GM15510 (cell line): ENCODE data around the gene ATP1A1.

ENCODE experiments used
- POLR2A ChIP-seq: IDR thresholded peaks from 3 replicates; pipeline ENCODE4 v1.6.1; 2011; ENCODE audit warnings: borderline replicate concordance; ENCODE audit not compliant: insufficient read length; ENCODE audit errors: extremely low read depth

Gene ATP1A1

GRCh38 chr1:116334868-116335635 lies 38.0 kb upstream of the ATP1A1 start:
- TF ChIP-seq POLR2A, result no peak

GRCh38 chr1:116335850-116336624 lies 37.0 kb upstream of the ATP1A1 start:
- no peak for TF ChIP-seq POLR2A

GRCh38 chr1:116337398-116337797 lies 35.6 kb upstream of the ATP1A1 start:
- TF ChIP-seq POLR2A, result no peak

GRCh38 chr1:116338400-116338799 lies 34.6 kb upstream of the ATP1A1 start:
- no peak for TF ChIP-seq POLR2A

- TF ChIP-seq POLR2A, result no peak
Observed at GRCh38 chr1:116340506-116341231, 32.4 kb upstream of the ATP1A1 start.

- no peak for TF ChIP-seq POLR2A
Observed at GRCh38 chr1:116343019-116343418, 30.0 kb upstream of the ATP1A1 start.

- TF ChIP-seq POLR2A, result no peak
Observed at GRCh38 chr1:116345011-116345410, 28.0 kb upstream of the ATP1A1 start.

- TF ChIP-seq POLR2A, result no peak
Observed at GRCh38 chr1:116345843-116346242, 27.2 kb upstream of the ATP1A1 start.

- TF ChIP-seq POLR2A, result no peak
Observed at GRCh38 chr1:116346943-116347673, 25.9 kb upstream of the ATP1A1 start.

- no peak for TF ChIP-seq POLR2A
Observed at GRCh38 chr1:116347696-116348095, 25.3 kb upstream of the ATP1A1 start.

GRCh38 chr1:116350097-116350645 lies 22.9 kb upstream of the ATP1A1 start:
- TF ChIP-seq POLR2A, result no peak

- no peak for TF ChIP-seq POLR2A
Observed at GRCh38 chr1:116351914-116352313, 21.1 kb upstream of the ATP1A1 start.

- TF ChIP-seq POLR2A, result no peak
Observed at GRCh38 chr1:116352349-116352813, 20.7 kb upstream of the ATP1A1 start.

GRCh38 chr1:116353155-116353554 lies 19.9 kb upstream of the ATP1A1 start:
- no peak for TF ChIP-seq POLR2A

GRCh38 chr1:116356067-116356466 lies 17.0 kb upstream of the ATP1A1 start:
- TF ChIP-seq POLR2A, result no peak

GRCh38 chr1:116356673-116357072 lies 16.4 kb upstream of the ATP1A1 start:
- TF ChIP-seq POLR2A, result no peak
